GM13976 (cell line): Measurements from ENCODE around the gene JARID2.

Experiments used
- DNase-seq: peaks from one replicate; pipeline ENCODE4 v3.0.0; 2012; ENCODE audit warnings: low spot score
- in situ Hi-C: fragments of 300-500 bp; cut with MboI; formaldehyde crosslinking; loops from one replicate; pipeline ENCODE4 v1.12.0; 2022; ENCODE audit warnings: low sequenced_read_pairs, mixed read lengths, inconsistent platforms; ENCODE audit not compliant: unreplicated experiment
- TF ChIP-seq, protein P1 (sequence below): IDR thresholded peaks from 2 replicates; pipeline ENCODE4 v1.5.1; 2012; ENCODE audit warnings: borderline replicate concordance, mild to moderate bottlenecking; ENCODE audit not compliant: insufficient read depth; ENCODE audit errors: extremely low read depth, missing control alignments, control extremely low read depth

The JARID2 gene

DNA sequence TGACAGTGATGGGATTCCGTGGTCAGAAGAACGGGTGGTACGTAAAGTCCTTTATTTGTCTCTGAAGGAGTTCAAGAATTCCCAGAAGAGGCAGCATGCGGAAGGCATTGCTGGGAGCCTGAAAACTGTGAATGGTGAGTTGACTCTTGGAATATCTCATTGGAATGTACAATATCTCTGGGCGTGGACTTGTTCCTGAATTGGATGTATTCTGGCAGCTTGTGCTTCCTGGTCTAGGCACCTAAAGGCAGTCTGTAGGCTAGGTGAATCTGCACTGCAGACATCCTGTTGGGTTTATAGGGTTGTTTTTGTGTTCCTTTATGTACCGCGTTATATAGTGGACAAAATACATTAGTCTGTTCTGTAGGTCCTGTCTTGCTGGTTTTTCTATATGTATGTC is 128.2 kb downstream of the JARID2 start:
- DNase-seq: no peak
- TF ChIP-seq, protein P1, sequence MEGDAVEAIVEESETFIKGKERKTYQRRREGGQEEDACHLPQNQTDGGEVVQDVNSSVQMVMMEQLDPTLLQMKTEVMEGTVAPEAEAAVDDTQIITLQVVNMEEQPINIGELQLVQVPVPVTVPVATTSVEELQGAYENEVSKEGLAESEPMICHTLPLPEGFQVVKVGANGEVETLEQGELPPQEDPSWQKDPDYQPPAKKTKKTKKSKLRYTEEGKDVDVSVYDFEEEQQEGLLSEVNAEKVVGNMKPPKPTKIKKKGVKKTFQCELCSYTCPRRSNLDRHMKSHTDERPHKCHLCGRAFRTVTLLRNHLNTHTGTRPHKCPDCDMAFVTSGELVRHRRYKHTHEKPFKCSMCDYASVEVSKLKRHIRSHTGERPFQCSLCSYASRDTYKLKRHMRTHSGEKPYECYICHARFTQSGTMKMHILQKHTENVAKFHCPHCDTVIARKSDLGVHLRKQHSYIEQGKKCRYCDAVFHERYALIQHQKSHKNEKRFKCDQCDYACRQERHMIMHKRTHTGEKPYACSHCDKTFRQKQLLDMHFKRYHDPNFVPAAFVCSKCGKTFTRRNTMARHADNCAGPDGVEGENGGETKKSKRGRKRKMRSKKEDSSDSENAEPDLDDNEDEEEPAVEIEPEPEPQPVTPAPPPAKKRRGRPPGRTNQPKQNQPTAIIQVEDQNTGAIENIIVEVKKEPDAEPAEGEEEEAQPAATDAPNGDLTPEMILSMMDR: no peak
- in situ Hi-C loops: no loop called here

GRCh38 chr6:15375018-15375417 is 129.1 kb downstream of the JARID2 start:
- TF ChIP-seq, protein P1: no peak
- in situ Hi-C loops: loop anchor here (25.0 kb wide), 1 partner anchor 1163 kb away; no protein-coding TSS in a partner anchor
- DNase-seq: no peak

GRCh38 chr6:15375638-15376290 is 129.9 kb downstream of the JARID2 start:
- TF ChIP-seq, protein P1: no peak
- DNase-seq: no peak
- in situ Hi-C loops: loop anchor here (25.0 kb wide), 1 partner anchor 1163 kb away; no protein-coding TSS in a partner anchor

GRCh38 chr6:15376900-15377487 is 131.1 kb downstream of the JARID2 start:
- in situ Hi-C loops: loop anchor here (25.0 kb wide), 1 partner anchor 1165 kb away; no protein-coding TSS in a partner anchor
- TF ChIP-seq, protein P1: no peak
- no peak for DNase-seq

GRCh38 chr6:15378272-15378671 is 132.4 kb downstream of the JARID2 start:
- in situ Hi-C loops: loop anchor here (25.0 kb wide), 1 partner anchor 1166 kb away; no protein-coding TSS in a partner anchor
- TF ChIP-seq, protein P1: no peak
- no peak for DNase-seq

DNA sequence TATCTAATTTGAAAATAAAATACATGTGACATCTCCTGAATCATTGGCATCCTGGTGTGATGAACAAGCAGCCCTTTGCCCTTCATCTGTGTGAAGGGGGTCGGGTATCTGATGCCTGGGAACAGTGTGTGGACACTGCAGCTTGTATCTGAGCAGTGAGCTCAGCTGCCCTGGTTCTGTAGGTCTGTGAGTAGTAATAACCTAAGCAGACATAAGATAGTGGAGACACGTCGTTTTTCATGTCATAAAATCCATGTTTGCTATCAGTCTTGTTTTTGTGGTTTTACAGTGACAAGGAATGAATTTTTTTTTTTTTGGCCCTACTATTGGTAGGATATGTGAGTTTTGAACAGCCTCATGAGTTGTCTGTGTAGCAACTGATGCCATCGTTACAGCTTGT is 133.0 kb downstream of the JARID2 start:
- no peak for DNase-seq
- in situ Hi-C loops: loop anchor here (25.0 kb wide), 1 partner anchor 1167 kb away; no protein-coding TSS in a partner anchor
- TF ChIP-seq, protein P1: no peak

- TF ChIP-seq, protein P1: no peak
- in situ Hi-C loops: loop anchor here (25.0 kb wide), 1 partner anchor 1168 kb away; no protein-coding TSS in a partner anchor
- no peak for DNase-seq
These were observed 134.5 kb downstream of the JARID2 start for GRCh38 chr6:15380351-15380750.
